Measurements from ENCODE around the gene CDCP2.
"Not testable (repeated sequence)": the region's sequence is repeated elsewhere in the genome, so short reads cannot be mapped to it uniquely, and the experiment has no call there.

The CDCP2 gene

GRCh38 chr1:54168206-54168965 lies 15.6 kb upstream of the CDCP2 start:
- no peak for DNase-seq (ENCODE audit: low spot score)

DNA sequence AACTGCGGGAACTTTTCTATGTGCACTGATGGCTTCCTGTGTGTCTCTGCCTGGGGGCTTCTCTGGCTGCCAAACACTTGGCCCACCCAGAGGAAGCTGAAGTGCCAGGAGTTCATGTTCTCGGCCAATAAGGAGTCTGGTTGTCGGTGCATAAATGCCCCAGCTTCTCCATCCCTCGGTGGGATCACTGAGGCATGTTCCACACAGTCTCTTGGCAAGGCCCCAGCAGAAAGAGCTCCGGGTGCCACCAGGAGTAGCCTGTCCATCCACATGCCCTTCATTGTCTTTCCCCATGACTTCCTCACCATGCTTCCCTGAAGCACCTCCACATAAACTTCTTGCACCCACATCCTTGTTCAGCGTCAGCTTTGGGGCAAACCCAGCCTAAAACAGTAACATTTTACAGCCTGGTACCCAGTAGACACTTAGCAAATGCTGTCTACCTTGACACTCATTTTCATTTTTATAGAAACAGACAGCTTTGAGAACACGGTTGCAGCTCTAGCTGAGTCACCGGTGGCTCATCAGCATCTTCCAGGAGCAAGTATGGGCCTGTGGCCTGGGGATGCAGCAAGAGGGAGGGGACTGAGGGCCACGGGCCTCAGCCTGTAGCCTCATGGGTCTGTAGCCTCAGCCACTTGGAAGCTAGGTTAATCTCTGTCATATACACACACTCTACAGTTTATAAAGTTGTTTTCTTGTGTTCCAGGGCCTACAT lies 14.8 kb upstream of the CDCP2 start:
- no peak for DNase-seq (ENCODE audit: low spot score)

DNA sequence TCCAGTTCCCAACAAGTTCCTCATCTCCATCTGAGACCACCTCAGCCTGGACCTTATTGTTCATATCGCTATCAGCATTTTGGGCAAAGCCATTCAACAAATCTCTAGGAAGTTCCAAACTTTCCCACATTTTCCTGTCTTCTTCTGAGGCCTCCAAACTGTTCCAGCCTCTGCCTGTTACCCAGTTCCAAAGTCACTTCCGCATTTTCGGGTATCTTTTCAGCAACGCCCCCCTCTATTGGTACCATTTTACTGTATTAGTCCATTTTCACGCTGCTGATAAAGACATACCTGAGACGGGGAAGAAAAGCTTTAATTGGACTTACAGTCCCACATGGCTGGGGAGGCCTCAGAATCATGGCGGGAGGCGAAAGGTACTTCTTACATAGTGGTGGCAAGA lies 13.6 kb upstream of the CDCP2 start:
- not testable (repeated sequence) for DNase-seq (ENCODE audit: low spot score)

- no peak for DNase-seq (ENCODE audit: low spot score)
These were observed 12.3 kb upstream of the CDCP2 start for GRCh38 chr1:54165146-54165545.

GRCh38 chr1:54163573-54163972 lies 10.8 kb upstream of the CDCP2 start:
- DNase-seq (ENCODE audit: low spot score), result no peak

GRCh38 chr1:54163051-54163450 lies 10.3 kb upstream of the CDCP2 start:
- DNase-seq (ENCODE audit: low spot score), result no peak

DNA sequence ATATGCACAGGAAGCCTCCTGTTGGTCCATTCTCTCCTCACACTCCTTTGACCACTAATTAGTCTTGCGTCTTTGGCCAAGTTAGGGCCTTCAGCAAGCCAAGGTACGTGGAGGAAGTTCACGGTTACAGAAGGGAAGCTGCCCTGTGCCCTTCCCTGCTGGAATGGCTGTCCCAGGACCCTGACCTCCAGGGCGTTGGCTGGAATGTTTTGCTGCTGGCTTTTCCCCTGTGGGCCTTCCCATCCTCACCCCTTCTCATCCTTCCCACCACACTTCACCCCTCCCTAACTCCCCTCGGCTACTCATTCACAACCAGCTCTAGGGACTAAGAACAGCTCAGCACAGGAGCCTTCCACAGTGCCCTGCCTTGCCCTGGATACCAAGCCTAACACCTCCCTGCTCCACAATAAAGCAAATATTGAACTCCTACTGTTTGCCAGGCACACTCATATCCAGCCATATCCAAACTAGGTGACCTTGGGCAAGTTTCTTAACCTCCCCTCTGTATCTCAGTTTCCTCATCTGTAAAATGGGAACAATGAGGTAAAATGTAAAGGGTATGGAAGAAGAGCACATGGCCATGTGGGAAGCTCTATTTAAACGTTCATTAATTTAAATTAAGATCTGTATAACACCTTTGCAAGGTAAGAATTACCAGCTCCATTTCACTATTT lies 8.8 kb upstream of the CDCP2 start:
- DNase-seq (ENCODE audit: low spot score), result no peak

GRCh38 chr1:54160351-54160750 lies 7.6 kb upstream of the CDCP2 start:
- no peak for DNase-seq (ENCODE audit: low spot score)

GRCh38 chr1:54159733-54160316 lies 7.0 kb upstream of the CDCP2 start:
- DNase-seq (ENCODE audit: low spot score), result no peak

GRCh38 chr1:54158071-54158470 lies 5.3 kb upstream of the CDCP2 start:
- no peak for DNase-seq (ENCODE audit: low spot score)

GRCh38 chr1:54157401-54157800 lies 4.6 kb upstream of the CDCP2 start:
- DNase-seq (ENCODE audit: low spot score), result no peak

GRCh38 chr1:54156986-54157385 lies 4.2 kb upstream of the CDCP2 start:
- DNase-seq (ENCODE audit: low spot score), result no peak

- no peak for DNase-seq (ENCODE audit: low spot score)
These were observed 3.4 kb upstream of the CDCP2 start for GRCh38 chr1:54156201-54156600.

DNA sequence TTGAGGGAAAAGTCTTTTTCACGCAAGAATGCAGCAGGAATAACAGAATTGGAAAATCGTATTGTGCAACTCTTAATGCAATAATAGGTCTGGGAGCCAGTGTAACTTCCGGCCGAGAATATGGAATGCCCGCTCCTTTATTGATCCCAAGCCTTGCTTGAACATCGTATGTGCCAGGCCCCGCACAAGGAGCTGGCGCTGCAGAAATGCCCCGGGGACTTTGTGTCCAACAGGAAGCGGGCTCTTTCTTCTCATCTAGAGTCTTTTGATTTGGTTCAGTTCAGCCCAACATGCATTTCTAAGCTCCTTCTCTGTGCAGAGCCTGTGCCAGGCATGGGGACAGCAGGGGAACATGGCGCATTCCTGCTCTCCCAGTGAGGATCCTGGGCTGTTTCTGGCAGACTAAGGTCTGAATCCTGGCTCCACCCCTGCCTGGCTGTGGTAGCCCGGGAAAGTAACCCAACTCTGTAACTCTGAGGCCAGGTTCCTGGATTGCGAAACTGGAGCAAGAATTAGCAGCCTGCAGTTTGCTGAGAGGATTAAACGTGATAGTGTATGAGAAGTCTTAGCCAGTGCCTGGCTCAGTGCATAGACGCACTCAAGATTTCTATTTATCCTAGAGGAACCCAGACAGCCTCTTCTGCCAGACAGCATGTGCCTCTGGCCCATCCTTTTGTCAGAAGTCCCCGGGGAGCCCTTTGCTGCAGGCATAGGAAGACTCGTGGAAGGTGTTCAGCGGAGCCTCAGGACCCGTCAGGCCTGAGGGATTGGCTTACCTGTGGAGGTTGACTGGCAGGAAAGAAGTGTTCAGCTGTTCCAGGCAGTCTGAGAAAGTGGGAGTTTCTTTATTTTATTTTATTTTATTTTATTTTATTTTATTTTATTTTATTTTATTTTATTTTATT lies 987 bp upstream of the CDCP2 start:
- no peak for DNase-seq (ENCODE audit: low spot score)

- DNase-seq (ENCODE audit: low spot score), result no peak
These were observed 1.8 kb downstream of the CDCP2 start for GRCh38 chr1:54151013-54151412.

GRCh38 chr1:54149734-54150133 lies 3.1 kb downstream of the CDCP2 start:
- no peak for DNase-seq (ENCODE audit: low spot score)

DNA sequence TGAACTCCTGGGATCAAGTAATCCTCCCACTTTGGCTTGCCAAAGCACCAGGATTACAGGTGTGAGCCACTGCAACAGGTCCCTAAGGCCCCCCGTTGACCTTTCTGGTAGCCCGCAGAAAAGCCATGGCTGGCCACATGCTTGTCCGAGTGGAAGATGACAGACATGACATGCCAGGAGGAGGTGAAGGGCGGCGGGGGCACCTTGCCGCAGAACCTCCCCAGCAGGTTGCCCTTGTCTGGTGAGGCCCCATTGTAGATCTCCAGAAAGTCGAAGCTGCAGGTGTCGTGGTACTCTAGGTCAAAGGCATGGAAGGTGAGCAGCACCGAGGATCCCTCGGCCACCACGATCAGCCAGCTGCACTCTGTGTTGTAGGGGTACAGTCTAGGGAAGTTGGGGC lies 8.4 kb downstream of the CDCP2 start:
- DNase-seq (ENCODE audit: low spot score), result no peak

GRCh38 chr1:54142146-54142900 lies 10.5 kb downstream of the CDCP2 start:
- no peak for DNase-seq (ENCODE audit: low spot score)

DNA sequence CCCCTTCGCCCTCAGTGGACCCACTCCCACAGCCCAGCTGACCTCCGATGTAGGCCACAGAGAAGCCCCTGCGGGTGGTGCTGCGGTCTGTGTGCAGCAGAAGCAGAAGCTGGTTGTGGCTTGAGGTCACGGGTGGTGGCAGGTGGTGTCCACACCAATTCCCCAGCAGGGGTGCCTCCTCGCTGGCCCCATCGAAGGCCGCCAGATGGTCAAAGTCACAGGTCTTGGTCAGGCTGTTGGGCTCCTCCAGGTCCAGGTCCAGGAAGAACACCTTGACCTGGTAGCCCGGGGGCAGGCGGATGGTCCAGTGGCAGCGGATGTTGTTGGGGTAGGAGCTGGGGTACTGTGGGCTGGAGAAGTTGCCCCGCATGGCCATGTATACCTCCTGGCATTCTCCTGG lies 13.1 kb downstream of the CDCP2 start:
- no peak for DNase-seq (ENCODE audit: low spot score)

- DNase-seq (ENCODE audit: low spot score), result no peak
These were observed 13.8 kb downstream of the CDCP2 start for GRCh38 chr1:54138994-54139393.

DNA sequence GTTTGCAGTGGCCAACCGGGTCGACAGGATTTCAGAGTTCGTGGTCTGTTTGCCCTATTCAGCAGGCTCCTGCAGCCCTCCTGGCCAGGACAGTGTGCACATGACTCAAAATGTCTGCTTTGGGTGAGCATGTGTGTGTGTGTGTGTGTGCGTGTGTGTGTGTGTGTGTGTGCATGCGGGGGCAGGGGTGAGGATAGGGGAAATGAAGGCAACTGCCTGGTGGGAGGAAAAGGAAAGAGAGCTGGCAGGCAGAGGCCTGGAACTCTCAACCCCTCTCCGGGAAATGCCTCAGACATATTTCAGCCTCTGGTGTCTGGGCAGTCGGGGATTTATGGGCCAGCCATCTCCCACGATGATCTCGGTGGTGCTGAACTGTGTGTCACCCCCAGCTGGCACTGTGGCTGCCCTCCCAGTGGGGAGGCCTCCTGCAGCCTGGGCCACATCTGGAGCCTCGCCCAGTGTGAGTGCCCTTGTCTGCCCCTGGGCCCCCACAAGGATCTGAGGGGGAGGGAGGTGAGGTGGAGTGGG lies 15.2 kb downstream of the CDCP2 start:
- DNase-seq (ENCODE audit: low spot score), result no peak
